ENCODE data around the gene METTL2A. TPM values are rescaled to one million over a fixed set of nuclear protein-coding genes. Genes with fewer than 3 reads are reported as not detected.
A peak's percentile ranks its signal among the peaks of the same experiment; 100 is the strongest.
"Not testable (repeated sequence)": the region's sequence is repeated elsewhere in the genome, so short reads cannot be mapped to it uniquely, and the experiment has no call there.

The METTL2A gene
- total RNA-seq = 3.6 TPM

GRCh38 chr17:62423647-62424461 is at the start of gene METTL2A:
METTL2A (plus strand) TSS chr17:62423897; CDS start chr17:62423903, 6 bp downstream.
- not testable (repeated sequence) for H3K27me3 ChIP-seq (ENCODE audit: insufficient read depth, low read length); H3K9me3 ChIP-seq (ENCODE audit: low read depth, low read length)
- Histone ChIP-seq H3K4me1 (ENCODE audit: insufficient read depth, low read length) (peaks cover 12% of the 10 kb centered on the region), H3K4me3 (ENCODE audit: low read length) (peak within 1 kb of the TSS; percentile 58)

DNA sequence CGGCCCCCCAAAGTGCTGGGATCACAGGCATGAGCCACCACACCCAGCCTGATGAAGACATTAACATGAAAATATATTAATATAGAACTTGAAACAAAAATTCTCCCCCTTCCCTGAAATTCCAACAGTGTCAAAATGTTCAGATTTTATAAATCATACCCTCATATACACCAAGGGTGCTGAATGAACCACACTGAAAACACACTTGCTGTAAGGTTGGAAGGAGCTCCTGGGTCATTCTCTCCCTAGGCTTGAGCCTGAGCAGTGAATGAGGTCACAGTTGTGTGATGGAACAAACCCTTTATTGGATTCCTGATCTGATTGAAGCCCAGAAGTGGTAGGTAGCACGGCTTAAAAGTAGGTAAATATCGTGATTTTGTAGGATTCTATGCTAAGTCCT is 43.4 kb upstream of the METTL2A start, which contains the start of gene EFCAB3:
EFCAB3 (plus strand) TSS at position 301 of the 400 bp plus-strand sequence. CDS start 2,427 bp downstream, outside the sequence.
- H3K27me3 ChIP-seq (ENCODE audit: insufficient read depth, low read length) = no peaks in the 10 kb centered on the region
- H3K4me3 ChIP-seq (ENCODE audit: low read length) = no peak within 1 kb of the TSS
- no peaks in the 10 kb centered on the region for H3K4me1 ChIP-seq (ENCODE audit: insufficient read depth, low read length)
- no peaks in the 10 kb centered on the region for H3K9me3 ChIP-seq (ENCODE audit: low read depth, low read length)

DNA sequence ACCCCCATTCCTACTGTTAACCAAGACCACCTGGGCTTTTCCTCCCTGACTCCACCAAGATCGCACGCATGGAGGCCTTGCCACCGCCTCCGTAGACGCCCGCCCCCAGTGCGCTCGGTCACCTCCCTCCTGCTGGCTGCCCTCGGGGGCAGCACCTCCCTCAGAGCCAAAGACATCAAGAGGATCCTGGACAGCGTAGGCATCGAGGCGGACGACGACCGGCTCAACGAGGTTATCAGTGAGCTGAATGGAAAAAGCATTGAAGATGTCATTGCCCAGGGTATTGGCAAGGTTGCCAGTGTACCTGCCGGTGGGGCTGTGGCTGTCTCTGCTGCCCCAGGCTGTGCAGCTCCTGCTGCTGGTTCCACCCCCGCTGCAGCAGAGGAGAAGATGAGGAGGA is 42.1 kb upstream of the METTL2A start:
- Histone ChIP-seq H3K9me3 (ENCODE audit: low read depth, low read length) (no peaks in the 10 kb centered on the region), H3K4me3 (ENCODE audit: low read length) (no peak overlapping the region), H3K27me3 (ENCODE audit: insufficient read depth, low read length) (no peaks in the 10 kb centered on the region), H3K4me1 (ENCODE audit: insufficient read depth, low read length) (no peaks in the 10 kb centered on the region)

GRCh38 chr17:62388856-62389255 is 34.8 kb upstream of the METTL2A start:
- Histone ChIP-seq H3K9me3 (ENCODE audit: low read depth, low read length) (no peaks in the 10 kb centered on the region), H3K4me1 (ENCODE audit: insufficient read depth, low read length) (no peaks in the 10 kb centered on the region), H3K27me3 (ENCODE audit: insufficient read depth, low read length) (no peaks in the 10 kb centered on the region), H3K4me3 (ENCODE audit: low read length) (no peak overlapping the region)

GRCh38 chr17:62392908-62393307 is 30.8 kb upstream of the METTL2A start:
- Histone ChIP-seq H3K9me3 (ENCODE audit: low read depth, low read length) (no peaks in the 10 kb centered on the region), H3K4me1 (ENCODE audit: insufficient read depth, low read length) (no peaks in the 10 kb centered on the region), H3K4me3 (ENCODE audit: low read length) (no peak overlapping the region), H3K27me3 (ENCODE audit: insufficient read depth, low read length) (no peaks in the 10 kb centered on the region)

DNA sequence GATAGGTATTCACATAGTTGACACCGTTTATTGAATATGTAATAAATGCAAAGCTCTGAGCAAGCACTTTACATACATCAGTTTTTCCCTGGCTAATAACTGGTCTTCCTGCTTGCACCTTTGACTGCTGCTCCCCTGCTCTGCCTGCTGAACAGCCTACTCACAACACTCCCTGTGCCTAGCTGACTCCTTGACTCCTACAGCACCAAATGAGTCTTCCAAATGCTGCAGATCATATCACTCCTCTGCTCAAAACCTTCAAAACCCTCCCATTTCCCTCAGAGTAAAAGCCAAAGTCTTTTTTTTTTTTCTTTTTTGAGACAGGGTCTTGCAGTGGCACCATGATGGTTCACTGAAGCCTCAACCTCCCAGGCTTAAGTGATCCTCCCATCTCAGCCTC is 24.8 kb upstream of the METTL2A start:
- H3K4me1 ChIP-seq (ENCODE audit: insufficient read depth, low read length) = no peaks in the 10 kb centered on the region
- no peak overlapping the region for H3K4me3 ChIP-seq (ENCODE audit: low read length)
- H3K9me3 ChIP-seq (ENCODE audit: low read depth, low read length) = no peaks in the 10 kb centered on the region
- H3K27me3 ChIP-seq (ENCODE audit: insufficient read depth, low read length) = peaks cover 5% of the 10 kb centered on the region

DNA sequence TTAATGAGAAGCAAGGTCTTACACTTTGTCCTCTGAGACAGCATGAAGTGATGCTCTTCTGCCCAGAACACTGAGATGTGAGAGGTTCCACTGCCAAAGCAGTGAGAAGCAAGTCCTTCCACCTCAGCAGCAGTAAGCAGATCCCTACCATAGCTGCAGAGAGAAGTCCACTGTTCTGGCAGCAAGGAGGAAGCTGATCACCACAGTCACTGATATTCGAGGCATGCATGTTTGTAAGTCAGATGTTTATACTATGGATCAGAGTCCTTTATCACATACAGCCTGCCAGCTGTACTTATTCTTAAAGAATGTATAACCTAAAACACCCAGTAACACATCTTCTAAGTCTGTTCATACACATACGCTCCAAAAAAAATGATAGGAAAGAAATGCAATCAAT is 18.2 kb upstream of the METTL2A start:
- Histone ChIP-seq H3K27me3 (ENCODE audit: insufficient read depth, low read length) (peaks cover 5% of the 10 kb centered on the region), H3K4me3 (ENCODE audit: low read length) (no peak overlapping the region), H3K9me3 (ENCODE audit: low read depth, low read length) (no peaks in the 10 kb centered on the region), H3K4me1 (ENCODE audit: insufficient read depth, low read length) (no peaks in the 10 kb centered on the region)

DNA sequence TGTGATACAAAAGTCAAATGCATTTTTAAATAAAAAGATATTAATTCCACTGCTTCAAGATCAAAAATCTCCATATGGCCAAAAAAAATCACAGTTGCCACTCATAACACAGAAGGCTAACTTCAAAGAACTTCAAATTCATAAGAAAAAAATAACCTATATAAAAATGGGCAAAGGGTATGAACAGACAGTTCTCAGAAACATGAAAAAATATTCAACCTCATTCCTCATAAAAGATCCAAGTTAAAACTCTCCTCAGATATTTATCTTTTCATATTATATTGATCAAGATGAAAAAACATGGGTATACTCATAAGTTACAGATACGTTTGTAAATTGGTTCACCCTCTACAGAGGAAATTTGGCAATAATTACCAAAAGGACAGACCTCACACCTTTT is 10.6 kb upstream of the METTL2A start:
- H3K9me3 ChIP-seq (ENCODE audit: low read depth, low read length); H3K4me1 ChIP-seq (ENCODE audit: insufficient read depth, low read length); H3K27me3 ChIP-seq (ENCODE audit: insufficient read depth, low read length); H3K4me3 ChIP-seq (ENCODE audit: low read length): not testable (repeated sequence)

- H3K4me1 ChIP-seq (ENCODE audit: insufficient read depth, low read length) = peaks cover 12% of the 10 kb centered on the region
- H3K9me3 ChIP-seq (ENCODE audit: low read depth, low read length); H3K4me3 ChIP-seq (ENCODE audit: low read length); H3K27me3 ChIP-seq (ENCODE audit: insufficient read depth, low read length): not testable (repeated sequence)
Observed at GRCh38 chr17:62426214-62426613, 2.5 kb downstream of the METTL2A start.

- H3K4me1 ChIP-seq (ENCODE audit: insufficient read depth, low read length); H3K27me3 ChIP-seq (ENCODE audit: insufficient read depth, low read length); H3K9me3 ChIP-seq (ENCODE audit: low read depth, low read length); H3K4me3 ChIP-seq (ENCODE audit: low read length): not testable (repeated sequence)
Observed at GRCh38 chr17:62435251-62435650, 11.6 kb downstream of the METTL2A start.

- not testable (repeated sequence) for H3K27me3 ChIP-seq (ENCODE audit: insufficient read depth, low read length); H3K4me3 ChIP-seq (ENCODE audit: low read length); H3K4me1 ChIP-seq (ENCODE audit: insufficient read depth, low read length); H3K9me3 ChIP-seq (ENCODE audit: low read depth, low read length)
Observed at GRCh38 chr17:62441181-62441580, 17.5 kb downstream of the METTL2A start.

GRCh38 chr17:62444063-62444462 is 20.4 kb downstream of the METTL2A start:
- Histone ChIP-seq H3K27me3 (ENCODE audit: insufficient read depth, low read length) (no peaks in the 10 kb centered on the region), H3K4me1 (ENCODE audit: insufficient read depth, low read length) (no peaks in the 10 kb centered on the region), H3K4me3 (ENCODE audit: low read length) (no peak overlapping the region), H3K9me3 (ENCODE audit: low read depth, low read length) (no peaks in the 10 kb centered on the region)

- H3K4me3 ChIP-seq (ENCODE audit: low read length); H3K27me3 ChIP-seq (ENCODE audit: insufficient read depth, low read length); H3K4me1 ChIP-seq (ENCODE audit: insufficient read depth, low read length); H3K9me3 ChIP-seq (ENCODE audit: low read depth, low read length): not testable (repeated sequence)
Observed at GRCh38 chr17:62445791-62446190, 22.1 kb downstream of the METTL2A start.

DNA sequence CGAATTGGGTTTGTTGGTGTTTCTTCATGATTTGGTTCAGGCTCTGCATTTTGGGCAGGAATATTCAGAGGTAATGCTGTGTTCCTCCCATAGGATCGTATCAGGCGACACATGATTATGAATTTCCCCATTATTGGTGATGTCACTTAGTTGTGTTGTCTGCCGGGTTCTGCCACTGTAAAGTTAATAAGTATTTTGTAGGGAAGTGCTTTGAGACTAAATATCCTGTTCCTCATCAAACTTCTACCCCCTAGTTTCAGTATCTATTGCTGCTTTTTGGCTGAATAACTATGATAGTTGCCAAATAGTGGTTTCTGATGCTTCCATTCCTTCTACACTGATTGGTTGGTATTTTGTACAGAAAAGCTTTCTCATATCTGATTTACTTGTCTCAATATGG is 28.5 kb downstream of the METTL2A start:
- not testable (repeated sequence) for H3K27me3 ChIP-seq (ENCODE audit: insufficient read depth, low read length); H3K4me1 ChIP-seq (ENCODE audit: insufficient read depth, low read length); H3K9me3 ChIP-seq (ENCODE audit: low read depth, low read length); H3K4me3 ChIP-seq (ENCODE audit: low read length)

DNA sequence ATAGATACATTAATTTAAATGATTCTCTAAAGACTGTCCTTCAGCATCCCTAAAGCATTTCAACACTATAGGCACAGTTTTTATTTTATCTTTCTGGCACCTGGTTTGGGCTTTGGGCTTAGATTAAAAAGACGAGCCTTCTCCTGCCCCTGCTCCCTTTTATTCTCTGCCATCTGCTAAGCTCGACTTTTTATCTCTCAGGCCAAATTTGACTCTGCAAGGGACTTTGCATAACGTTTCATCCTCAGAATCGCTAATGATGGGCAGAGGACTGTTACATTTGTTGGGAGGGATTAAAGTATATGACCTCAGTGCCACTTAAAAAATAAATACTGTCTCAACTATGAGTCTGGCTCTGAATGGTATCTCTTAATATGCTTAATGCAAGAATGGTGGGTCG is 29.3 kb downstream of the METTL2A start:
- H3K4me1 ChIP-seq (ENCODE audit: insufficient read depth, low read length); H3K27me3 ChIP-seq (ENCODE audit: insufficient read depth, low read length); H3K4me3 ChIP-seq (ENCODE audit: low read length); H3K9me3 ChIP-seq (ENCODE audit: low read depth, low read length): not testable (repeated sequence)

GRCh38 chr17:62453656-62454055 is 30.0 kb downstream of the METTL2A start:
- not testable (repeated sequence) for H3K9me3 ChIP-seq (ENCODE audit: low read depth, low read length); H3K27me3 ChIP-seq (ENCODE audit: insufficient read depth, low read length); H3K4me3 ChIP-seq (ENCODE audit: low read length); H3K4me1 ChIP-seq (ENCODE audit: insufficient read depth, low read length)

All from mononuclear cell (primary cell).